CD8-positive, alpha-beta memory T cell (primary cell): ENCODE data around the gene TTR. TPM values are rescaled to one million over a fixed set of nuclear protein-coding genes. Genes with fewer than 3 reads are reported as not detected.

Experiments
- CTCF ChIA-PET: fragments of 350-600 bp; sonication (Branson Sonifier 250); formaldehyde crosslinking; loops from one replicate; lab custom pipeline; 2021; ENCODE audit warnings: antibody characterized with exemption; lab: Charles Lee
- POLR2A ChIA-PET: fragments of 350-600 bp; sonication (Branson Sonifier 250); formaldehyde crosslinking; loops from one replicate; lab custom pipeline; 2021; ENCODE audit warnings: antibody characterized with exemption; lab: Charles Lee
- DNase-seq, 5 donors: peaks; one replicate each; pipeline versions ENCODE4 v3.0.0 to v3.0.0-alpha.2; 2020 to 2022; ENCODE audit warnings: mixed read lengths in 1 of 5
- H3K27ac ChIP-seq: one replicate; pipeline ENCODE4 v1.7.0; 2013; ENCODE audit warnings: low read depth, mild to moderate bottlenecking, low read length, moderate library complexity
- H3K27me3 ChIP-seq: 2 replicates; pipeline ENCODE4 v1.7.0; 2013; ENCODE audit warnings: low read length, mild to moderate bottlenecking; ENCODE audit not compliant: insufficient read depth, poor library complexity, severe bottlenecking
- H3K36me3 ChIP-seq: 2 replicates; pipeline ENCODE4 v1.7.0; 2013; ENCODE audit warnings: mild to moderate bottlenecking, low read length, moderate library complexity; ENCODE audit not compliant: insufficient read depth
- H3K4me1 ChIP-seq: 2 replicates; pipeline ENCODE4 v1.7.0; 2013; ENCODE audit warnings: mild to moderate bottlenecking, low read length, moderate library complexity; ENCODE audit not compliant: insufficient read depth
- H3K4me3 ChIP-seq: 2 replicates; pipeline ENCODE4 v1.7.0; 2013; ENCODE audit warnings: mild to moderate bottlenecking, low read length
- H3K9me3 ChIP-seq: 2 replicates; pipeline ENCODE4 v1.7.0; 2013; ENCODE audit warnings: mild to moderate bottlenecking, low read length
- H3K27ac Mint-ChIP-seq, 8 donors: one replicate each; pipeline ENCODE4 v1.8.0; 2020 to 2021; ENCODE audit warnings: mixed read lengths in 8 of 8, mild to moderate bottlenecking in 6 of 8, inconsistent platforms in 3 of 8, moderate library complexity in 3 of 8
- H3K27me3 Mint-ChIP-seq, 2 donors: one replicate each; pipeline ENCODE4 v1.8.0; 2020 to 2021; ENCODE audit warnings: mixed read lengths in 2 of 2, mild to moderate bottlenecking in 1 of 2, moderate library complexity in 1 of 2
- H3K36me3 Mint-ChIP-seq, 3 donors: one replicate each; pipeline ENCODE4 v1.8.0; 2020 to 2021; ENCODE audit warnings: mixed read lengths in 3 of 3, inconsistent platforms in 1 of 3, mild to moderate bottlenecking in 1 of 3
- H3K4me1 Mint-ChIP-seq, 3 donors: one replicate each; pipeline ENCODE4 v1.8.0; 2020 to 2021; ENCODE audit warnings: mixed read lengths in 3 of 3, inconsistent platforms in 1 of 3, mild to moderate bottlenecking in 1 of 3
- H3K4me3 Mint-ChIP-seq, 7 donors: one replicate each; pipeline ENCODE4 v1.8.0; 2020 to 2021; ENCODE audit warnings: mixed read lengths in 7 of 7, mild to moderate bottlenecking in 6 of 7, moderate library complexity in 4 of 7, inconsistent platforms in 2 of 7
- H3K9me3 Mint-ChIP-seq, 5 donors: one replicate each; pipeline ENCODE4 v1.8.0; 2020 to 2022; ENCODE audit warnings: mixed read lengths in 5 of 5, mild to moderate bottlenecking in 3 of 5, moderate library complexity in 2 of 5, inconsistent platforms in 1 of 5
- polyA plus RNA-seq: library from polyadenylated mRNA; unstranded; fragments of 300-500 nt; fragmentation: Illumina TruSeq; gene quantifications from one replicate; pipeline ENCODE4 v1.2.3, GENCODE V29; 2021
- total RNA-seq, 2 experiments: library from RNA; stranded (reverse); gene quantifications; one replicate each; pipeline ENCODE4 v1.2.3, GENCODE V29; 2021

TTR gene
- total and polyA plus RNA-seq, 3 experiments from 2014 or later: not detected

- ChIA-PET POLR2A (no interaction called here), CTCF (no interaction called here)
- no peaks in the 10 kb centered on the region for H3K4me1 ChIP-seq
- no peaks in the 10 kb centered on the region for H3K4me1 Mint-ChIP-seq
- no peaks in the 10 kb centered on the region for H3K27me3 ChIP-seq
- no peaks in the 10 kb centered on the region for H3K36me3 Mint-ChIP-seq
- peaks cover 3 to 15% of the 10 kb centered on the region in 2 donors for H3K27me3 Mint-ChIP-seq
- H3K9me3 Mint-ChIP-seq: no peaks in the 10 kb centered on the region
- DNase-seq: no peak
- no peaks in the 10 kb centered on the region for H3K9me3 ChIP-seq
- no peak overlapping the region for H3K27ac ChIP-seq
- H3K36me3 ChIP-seq: no peaks in the 10 kb centered on the region
- no peak overlapping the region for H3K4me3 ChIP-seq
- no peak overlapping the region for H3K27ac Mint-ChIP-seq
- no peak overlapping the region for H3K4me3 Mint-ChIP-seq
Measured at GRCh38 chr18:31596081-31596872, 4.6 kb downstream of the TTR start.

- H3K4me3 Mint-ChIP-seq: no peak overlapping the region
- DNase-seq: no peak
- peaks cover 3 to 11% of the 10 kb centered on the region in 2 donors for H3K27me3 Mint-ChIP-seq
- POLR2A ChIA-PET: no interaction called here
- H3K27ac Mint-ChIP-seq: no peak overlapping the region
- CTCF ChIA-PET: no interaction called here
- H3K4me3 ChIP-seq: no peak overlapping the region
- no peaks in the 10 kb centered on the region for H3K4me1 ChIP-seq
- no peaks in the 10 kb centered on the region for H3K9me3 Mint-ChIP-seq
- H3K27me3 ChIP-seq: no peaks in the 10 kb centered on the region
- H3K36me3 Mint-ChIP-seq: no peaks in the 10 kb centered on the region
- H3K9me3 ChIP-seq: no peaks in the 10 kb centered on the region
- no peak overlapping the region for H3K27ac ChIP-seq
- H3K4me1 Mint-ChIP-seq: no peaks in the 10 kb centered on the region
- no peaks in the 10 kb centered on the region for H3K36me3 ChIP-seq
Measured at GRCh38 chr18:31598021-31598805, 6.5 kb downstream of the TTR start.

DNA sequence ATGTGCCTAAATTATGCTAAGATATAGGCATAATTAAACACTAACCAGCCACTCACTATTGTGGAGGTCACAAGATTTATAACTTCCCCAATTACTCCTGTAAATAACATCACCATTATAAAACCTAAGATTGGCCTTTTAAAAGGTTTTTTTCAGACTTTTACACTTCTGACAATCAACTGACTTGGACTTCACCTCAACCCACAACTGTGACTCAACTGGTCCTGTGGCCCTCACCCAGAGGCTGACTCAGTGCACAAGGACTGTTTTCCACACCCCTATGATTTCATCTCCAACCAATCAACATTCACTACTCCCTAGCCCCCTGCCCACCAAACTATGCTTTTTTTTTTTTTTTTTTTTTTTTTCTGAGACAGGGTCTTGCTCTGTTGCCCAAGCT is 11.6 kb downstream of the TTR start:
- POLR2A ChIA-PET: no interaction called here
- no peak overlapping the region for H3K27ac Mint-ChIP-seq
- no peak for DNase-seq
- peaks cover 5 to 15% of the 10 kb centered on the region in 2 donors for H3K27me3 Mint-ChIP-seq
- H3K4me3 ChIP-seq: no peak overlapping the region
- H3K27me3 ChIP-seq: no peaks in the 10 kb centered on the region
- H3K27ac ChIP-seq: no peak overlapping the region
- H3K36me3 ChIP-seq: no peaks in the 10 kb centered on the region
- CTCF ChIA-PET: no interaction called here
- H3K4me1 ChIP-seq: no peaks in the 10 kb centered on the region
- H3K9me3 Mint-ChIP-seq: peaks cover 0 to 2% (median 0%) of the 10 kb centered on the region in 5 donors
- no peaks in the 10 kb centered on the region for H3K36me3 Mint-ChIP-seq
- no peaks in the 10 kb centered on the region for H3K4me1 Mint-ChIP-seq
- H3K9me3 ChIP-seq: no peaks in the 10 kb centered on the region
- no peak overlapping the region for H3K4me3 Mint-ChIP-seq

GRCh38 chr18:31606265-31606664 is 14.6 kb downstream of the TTR start:
- H3K9me3 Mint-ChIP-seq: peaks cover 0 to 2% (median 0%) of the 10 kb centered on the region in 5 donors
- no peak overlapping the region for H3K4me3 Mint-ChIP-seq
- no peaks in the 10 kb centered on the region for H3K9me3 ChIP-seq
- ChIA-PET CTCF (no interaction called here), POLR2A (no interaction called here)
- H3K4me1 ChIP-seq: no peaks in the 10 kb centered on the region
- H3K36me3 Mint-ChIP-seq: no peaks in the 10 kb centered on the region
- no peak overlapping the region for H3K27ac ChIP-seq
- H3K27me3 ChIP-seq: no peaks in the 10 kb centered on the region
- no peaks in the 10 kb centered on the region for H3K36me3 ChIP-seq
- H3K27me3 Mint-ChIP-seq: peaks cover 3 to 7% of the 10 kb centered on the region in 2 donors
- H3K4me1 Mint-ChIP-seq: no peaks in the 10 kb centered on the region
- no peak overlapping the region for H3K4me3 ChIP-seq
- DNase-seq: no peak
- H3K27ac Mint-ChIP-seq: no peak overlapping the region

- Histone ChIP-seq H3K4me1 (no peaks in the 10 kb centered on the region), H3K27ac (no peak overlapping the region), H3K27me3 (no peaks in the 10 kb centered on the region), H3K4me3 (no peak overlapping the region), H3K36me3 (no peaks in the 10 kb centered on the region), H3K9me3 (no peaks in the 10 kb centered on the region)
- DNase-seq: no peak
- no peaks in the 10 kb centered on the region for H3K36me3 Mint-ChIP-seq
- H3K4me3 Mint-ChIP-seq: no peak overlapping the region
- peaks cover 3 to 7% of the 10 kb centered on the region in 2 donors for H3K27me3 Mint-ChIP-seq
- ChIA-PET CTCF (no interaction called here), POLR2A (no interaction called here)
- no peaks in the 10 kb centered on the region for H3K4me1 Mint-ChIP-seq
- peaks cover 0 to 2% (median 0%) of the 10 kb centered on the region in 5 donors for H3K9me3 Mint-ChIP-seq
- H3K27ac Mint-ChIP-seq: peak overlapping the region in 1 of 8 donors; percentile 51
Measured at GRCh38 chr18:31607384-31607783, 15.7 kb downstream of the TTR start.

DNA sequence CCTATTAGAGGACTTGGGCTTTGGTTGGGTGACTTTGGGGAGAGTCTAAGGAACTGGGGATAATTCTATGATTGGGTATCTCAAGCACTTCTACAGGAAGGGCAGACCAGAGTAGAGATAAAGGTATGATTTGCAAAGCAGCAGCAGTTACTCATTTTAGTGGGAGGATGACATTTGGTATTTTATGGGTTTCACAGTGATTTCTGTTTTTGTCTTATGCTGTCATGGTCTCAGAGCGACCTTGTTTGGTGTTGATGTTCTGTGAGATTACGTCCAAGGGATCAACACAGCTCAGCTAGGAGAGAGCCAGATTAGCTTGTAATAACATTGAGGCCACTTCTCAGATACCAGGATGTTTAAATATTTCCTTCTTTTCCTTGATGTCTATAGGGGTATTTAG is 18.2 kb downstream of the TTR start:
- Mint-ChIP-seq H3K36me3 (no peaks in the 10 kb centered on the region), H3K9me3 (peaks cover 0 to 2% (median 0%) of the 10 kb centered on the region in 5 donors), H3K4me3 (no peak overlapping the region), H3K27me3 (peaks cover 0 to 1% of the 10 kb centered on the region in 2 donors), H3K27ac (no peak overlapping the region), H3K4me1 (no peaks in the 10 kb centered on the region)
- Histone ChIP-seq H3K27me3 (no peaks in the 10 kb centered on the region), H3K4me3 (no peak overlapping the region), H3K9me3 (no peaks in the 10 kb centered on the region), H3K36me3 (no peaks in the 10 kb centered on the region), H3K4me1 (no peaks in the 10 kb centered on the region), H3K27ac (no peak overlapping the region)
- CTCF ChIA-PET: no interaction called here
- no peak for DNase-seq
- POLR2A ChIA-PET: no interaction called here

GRCh38 chr18:31610286-31611205 is 18.9 kb downstream of the TTR start:
- Histone ChIP-seq H3K9me3 (no peaks in the 10 kb centered on the region), H3K4me1 (no peaks in the 10 kb centered on the region), H3K27me3 (no peaks in the 10 kb centered on the region), H3K4me3 (no peak overlapping the region), H3K27ac (no peak overlapping the region), H3K36me3 (no peaks in the 10 kb centered on the region)
- H3K27me3 Mint-ChIP-seq: peaks cover 0 to 1% of the 10 kb centered on the region in 2 donors
- peaks cover 0 to 2% (median 0%) of the 10 kb centered on the region in 5 donors for H3K9me3 Mint-ChIP-seq
- no peaks in the 10 kb centered on the region for H3K36me3 Mint-ChIP-seq
- no peak for DNase-seq
- no peak overlapping the region for H3K4me3 Mint-ChIP-seq
- H3K27ac Mint-ChIP-seq: no peak overlapping the region
- no peaks in the 10 kb centered on the region for H3K4me1 Mint-ChIP-seq
- CTCF ChIA-PET: interaction anchor here (2.1 kb wide), 1 partner anchor 51 kb away, joined by 4 read pairs; no protein-coding TSS in a partner anchor
- POLR2A ChIA-PET: no interaction called here
